DND-41 (cell line): ENCODE measurements around the gene MYH14.

Experiments used
- CTCF ChIP-seq: IDR thresholded peaks from 2 replicates; pipeline ENCODE4 v1.5.1; 2012; ENCODE audit warnings: borderline replicate concordance, low read length, moderate library complexity, mild to moderate bottlenecking; ENCODE audit not compliant: poor library complexity, severe bottlenecking; ENCODE audit errors: extremely low read depth
- EZH2 ChIP-seq: IDR thresholded peaks from 3 replicates; pipeline ENCODE4 v1.6.1; 2012; ENCODE audit warnings: borderline replicate concordance, low read depth, mild to moderate bottlenecking, moderate library complexity, low read length, inconsistent platforms; ENCODE audit not compliant: severe bottlenecking

- TF ChIP-seq CTCF (no peak), EZH2 (no peak)
Observed at GRCh38 chr19:50312967-50313811, 109.8 kb downstream of the MYH14 start.
